A549 treated with AZD2906 at 1 μM for 4 hours (cell line): ENCODE data around the gene NAV1. TPM values are rescaled to one million over a fixed set of nuclear protein-coding genes. Genes with fewer than 3 reads are reported as not detected.

Experiments used
- total RNA-seq: library from RNA; stranded (reverse); fragments of 200-300 nt; extraction: Qiagen RNA extraction; gene quantifications from 5 replicates; pipeline ENCODE4 v1.2.3, GENCODE V29; 2022

Gene NAV1, protein sequence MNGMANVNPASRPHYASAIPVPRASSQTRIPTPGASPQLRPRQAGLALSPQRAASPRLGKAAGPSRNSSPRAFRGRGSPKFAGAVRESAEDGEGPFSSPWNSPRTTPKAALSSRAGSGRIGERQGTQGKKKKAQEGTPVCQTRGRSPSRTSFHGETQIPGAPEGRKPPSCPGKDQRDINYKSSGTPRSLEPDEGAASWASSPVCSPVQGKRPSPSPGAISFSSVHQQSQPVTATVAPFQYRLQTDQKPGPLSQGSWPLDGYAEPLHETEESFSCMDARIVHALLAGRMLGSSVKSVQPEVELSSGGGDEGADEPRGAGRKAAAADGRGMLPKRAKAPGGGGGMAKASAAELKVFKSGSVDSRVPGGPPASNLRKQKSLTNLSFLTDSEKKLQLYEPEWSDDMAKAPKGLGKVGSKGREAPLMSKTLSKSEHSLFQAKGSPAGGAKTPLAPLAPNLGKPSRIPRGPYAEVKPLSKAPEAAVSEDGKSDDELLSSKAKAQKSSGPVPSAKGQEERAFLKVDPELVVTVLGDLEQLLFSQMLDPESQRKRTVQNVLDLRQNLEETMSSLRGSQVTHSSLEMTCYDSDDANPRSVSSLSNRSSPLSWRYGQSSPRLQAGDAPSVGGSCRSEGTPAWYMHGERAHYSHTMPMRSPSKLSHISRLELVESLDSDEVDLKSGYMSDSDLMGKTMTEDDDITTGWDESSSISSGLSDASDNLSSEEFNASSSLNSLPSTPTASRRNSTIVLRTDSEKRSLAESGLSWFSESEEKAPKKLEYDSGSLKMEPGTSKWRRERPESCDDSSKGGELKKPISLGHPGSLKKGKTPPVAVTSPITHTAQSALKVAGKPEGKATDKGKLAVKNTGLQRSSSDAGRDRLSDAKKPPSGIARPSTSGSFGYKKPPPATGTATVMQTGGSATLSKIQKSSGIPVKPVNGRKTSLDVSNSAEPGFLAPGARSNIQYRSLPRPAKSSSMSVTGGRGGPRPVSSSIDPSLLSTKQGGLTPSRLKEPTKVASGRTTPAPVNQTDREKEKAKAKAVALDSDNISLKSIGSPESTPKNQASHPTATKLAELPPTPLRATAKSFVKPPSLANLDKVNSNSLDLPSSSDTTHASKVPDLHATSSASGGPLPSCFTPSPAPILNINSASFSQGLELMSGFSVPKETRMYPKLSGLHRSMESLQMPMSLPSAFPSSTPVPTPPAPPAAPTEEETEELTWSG (N-terminal part only)
- total RNA-seq = 4.2 to 7.5 TPM (median 6.0 TPM) in 5 replicates

DNA sequence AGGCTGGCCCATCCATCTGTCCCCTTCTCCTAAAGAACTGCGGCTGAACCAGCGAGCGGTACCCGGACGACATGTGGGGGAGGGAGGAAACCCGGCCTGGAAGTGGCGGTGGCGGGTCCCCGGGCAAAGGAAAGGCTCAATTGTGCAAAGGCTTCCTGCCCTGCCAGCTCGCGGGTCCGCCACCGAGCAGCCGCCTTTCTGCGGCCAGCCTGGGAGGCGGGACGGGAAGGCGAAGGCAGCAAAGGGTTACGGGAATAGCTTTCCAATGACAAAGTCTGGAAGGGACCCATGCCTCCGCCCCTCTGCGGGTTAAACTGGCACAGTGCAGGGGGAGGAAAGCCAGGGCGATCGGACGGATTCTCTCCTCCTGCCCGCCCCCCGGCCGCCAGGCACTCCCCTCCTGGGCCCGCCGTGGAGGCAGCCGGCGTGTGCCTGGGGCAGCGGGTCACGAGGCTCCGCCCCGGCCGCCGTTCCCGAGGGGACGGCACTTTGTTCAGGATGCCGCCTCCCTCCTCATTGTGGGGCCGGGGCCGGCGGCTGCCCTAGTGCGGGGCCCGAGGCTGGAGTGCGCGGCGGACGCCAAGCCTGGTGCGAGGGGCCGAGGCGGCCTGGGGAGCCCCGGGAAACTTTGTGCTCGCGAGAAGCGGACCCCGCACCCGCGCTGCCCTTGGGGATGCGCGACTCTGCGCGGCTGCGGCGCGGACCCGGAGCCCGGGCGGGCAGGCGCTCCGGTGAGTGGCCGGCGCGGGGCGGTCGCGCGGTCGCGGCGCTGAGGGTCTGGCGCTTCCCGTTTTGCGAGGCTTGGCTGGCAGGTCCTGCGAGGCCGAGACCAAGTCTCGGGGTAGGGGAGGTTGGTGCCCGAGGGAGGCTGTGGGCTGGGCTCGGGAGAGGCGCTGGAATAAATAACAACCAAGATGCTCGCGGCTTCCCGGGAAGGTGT is at the start of gene NAV1:
Gene NAV1, plus strand, starts transcription at position 516 of the 940 bp plus-strand sequence. CDS start 83,758 bp downstream, outside the sequence.

DNA sequence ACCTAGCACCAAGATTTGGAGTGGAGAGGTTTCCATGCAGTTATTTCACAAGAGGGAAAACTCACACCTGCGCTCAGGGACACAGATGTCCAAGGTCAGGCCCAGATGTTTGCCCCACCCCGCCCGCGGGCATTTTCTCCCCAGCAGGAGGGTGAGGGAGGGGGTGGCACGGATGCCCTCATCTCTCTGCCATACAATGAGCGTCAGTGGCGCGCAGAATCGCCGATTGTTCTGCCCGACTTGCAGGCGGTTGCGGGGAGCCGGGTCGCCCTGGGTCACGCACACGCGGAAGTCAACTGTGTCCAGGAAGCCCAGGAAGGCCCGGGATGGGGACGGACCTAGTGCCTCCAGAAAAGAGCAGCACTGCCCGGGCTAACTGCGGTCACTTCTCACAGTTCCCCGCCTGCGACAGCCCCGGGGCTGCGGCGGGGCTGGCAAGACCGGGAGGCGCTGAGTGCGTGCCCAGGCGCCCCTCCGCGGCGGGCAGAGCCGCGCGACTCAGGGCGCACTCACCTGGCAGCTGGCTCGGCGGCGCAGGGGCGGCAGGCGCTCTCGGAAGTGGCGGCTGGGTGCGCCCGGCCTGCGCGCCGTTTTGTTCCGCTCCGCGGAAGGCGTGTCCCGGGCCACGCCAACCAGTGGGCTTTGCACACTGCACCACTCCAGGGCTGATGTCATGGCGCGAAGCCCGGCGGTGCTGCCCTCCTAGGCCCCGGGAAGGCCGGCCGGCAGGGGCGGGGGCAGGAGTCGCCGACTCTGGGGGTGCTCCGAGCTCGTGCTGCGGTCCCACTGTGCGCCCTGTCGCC is 32.2 kb upstream of the NAV1 start, which contains the start of gene CSRP1:
Gene CSRP1, minus strand, starts transcription at position 567 of the 803 bp plus-strand sequence. CDS start 10,820 bp downstream, outside the sequence.

Other genes with a start within 250 kb of the NAV1 start
- gene TNNT2, start 161.4 kb upstream of the NAV1 start, total RNA-seq = 0.14 to 0.40 TPM (median 0.20 TPM) in 5 replicates
- 0.63 to 1.3 TPM (median 1.0 TPM) in 5 replicates for gene LAD1, start 139.8 kb upstream of the NAV1 start, total RNA-seq
- gene TNNI1, start 117.4 kb upstream of the NAV1 start, total RNA-seq = not detected in 5 replicates
- 93.9 to 183 TPM (median 154 TPM) in 5 replicates for gene PHLDA3, start 69.9 kb upstream of the NAV1 start, total RNA-seq
- 364 to 621 TPM (median 381 TPM) in 5 replicates for gene CSRP1, start 32.0 kb upstream of the NAV1 start, total RNA-seq